SK-N-MC (cell line): Measurements from ENCODE around the gene SMIM13.

Experiments used
- EZH2 ChIP-seq: fragments of 200-600 bp; sonication (generic); IDR thresholded peaks from one replicate; pipeline ENCODE4 v1.6.1; 2017; ENCODE audit warnings: antibody characterized with exemption
- FOXP2 ChIP-seq: optimal IDR thresholded peaks from 2 replicates; pipeline ENCODE3; 2011; ENCODE audit warnings: mild to moderate bottlenecking, moderate library complexity; ENCODE audit not compliant: insufficient read depth; ENCODE audit errors: extremely low read length, control extremely low read depth
- POLR2AphosphoS5 ChIP-seq: IDR thresholded peaks from 2 replicates; pipeline ENCODE4 v1.6.1; 2012; ENCODE audit warnings: mild to moderate bottlenecking, low read depth, low read length, borderline replicate concordance

DNA sequence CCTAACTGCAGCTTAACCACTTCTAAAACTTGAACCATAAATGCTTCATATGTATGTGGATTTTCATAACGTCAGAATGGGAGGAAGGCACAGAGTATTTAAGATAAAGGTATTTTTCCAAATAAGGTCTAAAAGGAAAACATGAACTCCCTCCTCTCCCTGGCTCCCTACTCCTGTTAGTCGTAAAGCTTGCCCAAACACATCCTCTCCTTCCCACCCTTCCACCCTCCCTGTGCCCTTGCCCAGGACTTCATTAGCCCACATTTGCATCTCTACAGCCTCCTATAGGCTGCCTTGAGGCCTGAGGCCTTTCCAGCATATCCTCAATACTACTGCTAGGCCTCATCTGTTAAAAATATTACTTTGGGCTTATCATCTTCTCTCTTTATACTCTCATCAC is 17.1 kb upstream of the SMIM13 start:
- TF ChIP-seq EZH2 (no peak), POLR2AphosphoS5 (no peak), FOXP2 (no peak)
